Motor neuron (in vitro differentiated cells): ENCODE measurements around the gene ARMC7. TPM values are rescaled to one million over a fixed set of nuclear protein-coding genes. Genes with fewer than 3 reads are reported as not detected.
"Not testable (repeated sequence)": the region's sequence is repeated elsewhere in the genome, so short reads cannot be mapped to it uniquely, and the experiment has no call there.

Experiments
- ATAC-seq, 8 experiments: fragments of 200-7000 bp; cut with Tn5 transposase; replicated peaks in 6 of 8; 2 replicates each; pipeline ENCODE4 v1.8.0; 2021; ENCODE audit warnings: mild to moderate bottlenecking in 8 of 8, moderate library complexity in 8 of 8
- H3K27ac ChIP-seq, 2 donors: fragments of 250-450 bp; sonication (Bioruptor Pico); 2 replicates each; pipeline ENCODE4 v1.9.0; 2021; ENCODE audit warnings: antibody characterized with exemption in 2 of 2, mild to moderate bottlenecking in 2 of 2, moderate library complexity in 1 of 2
- H3K4me1 ChIP-seq, 2 donors: fragments of 250-450 bp; sonication (Bioruptor Pico); replicated peaks in 1 of 2; 2 replicates each; pipeline ENCODE4 v1.6.1; 2021; ENCODE audit warnings: antibody characterized with exemption in 2 of 2, mild to moderate bottlenecking in 2 of 2, moderate library complexity in 1 of 2
- H3K4me3 ChIP-seq, 5 donors: fragments of 250-450 bp; sonication (Bioruptor Pico); 2 replicates each; pipeline ENCODE4 v1.9.0; 2021; ENCODE audit warnings: antibody characterized with exemption in 5 of 5, mild to moderate bottlenecking in 5 of 5, moderate library complexity in 4 of 5
- WGBS, 10 experiments: fragments of 450-650 bp; shearing (Covaris generic); methylation state at CpG; one replicate each; pipeline ENCODE4 v1.0.0; 2022; 5-methylcytosine and 5-hydroxymethylcytosine counted together
- in situ Hi-C, 9 experiments: fragments of 400-800 bp; cut with MboI; loops; one replicate each; pipeline ENCODE4 v1.15.0; 2021; ENCODE audit warnings: low sequenced_read_pairs in 9 of 9, low pct_unique_long_range_greater_than_20kb in 2 of 9; ENCODE audit not compliant: unreplicated experiment in 9 of 9
- total RNA-seq, 8 experiments: library from RNA; unstranded; fragments of 300-600 nt; gene quantifications; 2 replicates each; pipeline versions ENCODE4 v1.2.3 to v1.2.4, GENCODE V29; 2022

The ARMC7 gene
- total RNA-seq, 8 experiments from 2014 or later: 3.7 to 11.3 (median 6.1) TPM

DNA sequence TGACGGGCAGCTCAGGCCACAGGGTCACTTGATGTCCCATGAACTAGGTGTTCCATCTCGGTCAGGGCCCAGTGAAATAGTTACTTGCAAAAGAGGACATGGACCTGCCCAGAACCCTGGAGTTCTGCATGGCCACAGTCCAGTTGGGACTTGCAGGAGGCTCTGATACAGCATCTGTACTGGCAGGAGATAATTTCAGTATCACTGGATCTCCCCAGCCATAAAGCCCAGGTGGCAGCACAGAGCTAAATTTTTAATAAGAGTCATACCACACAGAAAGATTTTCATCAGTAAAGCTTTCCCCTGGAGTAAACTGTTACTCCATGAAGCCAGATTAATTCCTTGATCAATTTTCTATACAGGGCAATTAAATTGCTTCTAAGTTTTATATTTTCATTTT is 40.0 kb upstream of the ARMC7 start:
- peaks cover 8% of the 10 kb centered on the region in 2 donors for H3K4me1 ChIP-seq
- peak in 3 of 8 experiments; percentile 22 to 63 (median 49) for ATAC-seq
- WGBS, 10 experiments: 61 to 100% (median 71%) methylated on average over 1 to 2 of the region's 2 CpGs; no CpG with 5 or more reads in 5 of the 10 experiments
- no peak overlapping the region for H3K27ac ChIP-seq
- in situ Hi-C loops: no loop called here
- no peak overlapping the region for H3K4me3 ChIP-seq

DNA sequence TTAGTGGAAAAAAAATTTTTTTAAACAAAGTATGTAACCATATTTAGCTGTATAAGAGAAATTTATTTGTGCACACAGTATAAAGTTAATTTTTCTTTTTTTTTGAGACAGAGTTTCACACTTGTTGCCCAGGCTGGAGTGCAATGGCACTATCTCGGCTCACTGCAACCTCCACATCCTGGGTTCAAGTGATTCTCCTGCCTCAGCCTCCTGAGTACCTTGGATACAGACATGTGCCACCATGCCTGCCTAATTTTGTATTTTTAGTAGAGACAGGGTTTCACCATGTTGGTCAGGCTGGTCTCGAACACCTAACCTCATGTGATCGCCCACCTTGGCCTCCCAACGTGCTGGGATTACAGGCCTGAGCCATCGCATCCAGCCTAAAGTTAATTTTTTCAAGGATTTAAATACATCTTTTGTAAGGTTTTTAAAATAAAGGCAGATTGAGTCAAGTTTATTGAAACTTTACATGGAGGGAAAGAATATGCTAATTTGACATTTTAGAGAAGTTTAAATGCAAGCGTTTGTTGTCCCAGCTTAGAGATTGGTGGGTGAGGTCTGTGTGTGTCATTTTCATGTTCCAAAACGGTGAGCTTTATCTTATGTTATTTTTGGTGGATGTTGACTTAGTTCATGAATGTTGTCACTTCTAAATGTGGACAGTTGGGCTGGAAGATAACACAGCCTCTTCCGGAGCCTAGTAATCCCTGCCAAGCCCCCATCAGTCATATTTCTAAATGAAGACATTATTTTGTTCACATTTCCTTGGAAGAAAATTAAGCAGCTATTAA is 38.1 kb upstream of the ARMC7 start:
- ATAC-seq, H3K4me3 ChIP-seq, H3K27ac ChIP-seq, H3K4me1 ChIP-seq, in situ Hi-C loops: not testable (repeated sequence)
- WGBS, 10 experiments: 80 to 100% (median 90%) methylated on average over 2 to 8 of the region's 8 CpGs

DNA sequence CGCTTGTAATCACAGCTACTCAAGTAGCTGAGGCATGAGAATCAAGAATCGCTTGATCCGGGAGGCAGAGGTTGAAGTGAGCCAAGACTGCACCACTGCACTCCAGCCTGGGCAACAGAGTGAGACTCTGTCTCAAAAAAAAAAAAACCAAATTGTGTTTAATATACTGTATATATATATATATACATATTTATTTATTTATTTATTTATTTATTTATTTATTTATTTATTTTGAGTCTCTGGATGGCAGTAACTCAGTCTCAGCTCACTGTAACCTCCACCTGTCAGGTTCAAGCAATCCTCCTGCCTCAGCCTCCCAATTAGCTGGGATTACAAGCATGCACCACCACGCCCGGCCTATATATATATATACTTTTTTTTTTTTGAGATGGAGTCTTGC is 36.9 kb upstream of the ARMC7 start:
- in situ Hi-C loops: not testable (repeated sequence)

DNA sequence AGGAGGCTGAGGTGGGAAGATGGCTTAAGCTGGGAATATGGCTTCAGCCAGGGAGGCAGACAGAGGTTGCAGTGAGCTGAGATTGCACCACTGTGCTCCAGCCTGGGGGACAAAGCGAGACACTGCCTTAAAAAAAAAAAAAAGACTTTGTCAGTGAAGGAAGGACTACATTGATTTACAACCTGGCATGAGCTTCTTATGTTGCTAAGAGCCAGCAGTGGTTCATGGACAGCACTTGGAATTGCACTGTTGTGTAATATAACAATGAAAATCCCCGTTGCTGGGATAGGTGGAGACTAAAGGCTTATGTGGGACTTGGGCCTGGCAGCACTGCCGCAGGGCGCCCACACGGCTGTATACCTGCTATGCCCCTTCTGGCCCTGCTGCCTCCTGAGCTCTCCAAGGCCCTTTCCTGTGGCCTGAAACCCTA is 36.1 kb upstream of the ARMC7 start:
- in situ Hi-C loops: no loop called here
- Histone ChIP-seq H3K27ac (no peak overlapping the region), H3K4me1 (peaks cover 8% of the 10 kb centered on the region in 2 donors), H3K4me3 (no peak overlapping the region)
- ATAC-seq: peak in 6 of 8 experiments; percentile 45 to 96 (median 90)
- WGBS, 10 experiments: 13 to 94% (median 73%) methylated on average over 1 to 4 of the region's 5 CpGs; no CpG with 5 or more reads in 5 of the 10 experiments

More for the DNA sequence above, 36.9 kb upstream of the ARMC7 start:
- H3K4me1 ChIP-seq, ATAC-seq, H3K4me3 ChIP-seq, H3K27ac ChIP-seq: not testable (repeated sequence)
- whole genome bisulfite sequencing, 10 experiments: 88 to 100% (median 98%) methylated on average over 1 to 4 of the region's 5 CpGs; no CpG with 5 or more reads in 2 of the 10 experiments

DNA sequence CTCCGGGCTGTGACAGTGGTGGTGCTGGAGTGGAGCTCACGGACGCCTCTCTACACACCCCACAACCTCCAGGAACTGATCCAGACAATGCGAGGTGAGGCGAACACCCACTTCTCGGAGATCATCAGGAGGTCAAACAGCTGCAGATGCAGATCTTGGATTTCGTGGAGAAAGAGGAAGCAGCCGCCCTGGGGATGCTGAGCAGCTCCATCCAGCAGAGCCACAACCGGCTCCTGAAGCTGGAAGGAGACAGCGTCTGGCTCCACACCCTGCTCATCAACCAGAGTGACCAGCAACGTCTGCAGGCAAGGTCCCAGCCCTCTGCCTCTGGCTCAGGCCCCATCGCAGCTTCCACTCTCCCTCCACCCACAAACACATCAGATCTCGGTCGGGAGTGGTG is 35.2 kb upstream of the ARMC7 start:
- H3K27ac ChIP-seq: no peak overlapping the region
- WGBS, 10 experiments: 60 to 94% (median 75%) methylated on average over 1 to 6 of the region's 14 CpGs; no CpG with 5 or more reads in 6 of the 10 experiments
- peaks cover 8% of the 10 kb centered on the region in 2 donors for H3K4me1 ChIP-seq
- H3K4me3 ChIP-seq: no peak overlapping the region
- in situ Hi-C loops: no loop called here
- peak in 1 of 8 experiments; percentile 28 for ATAC-seq

DNA sequence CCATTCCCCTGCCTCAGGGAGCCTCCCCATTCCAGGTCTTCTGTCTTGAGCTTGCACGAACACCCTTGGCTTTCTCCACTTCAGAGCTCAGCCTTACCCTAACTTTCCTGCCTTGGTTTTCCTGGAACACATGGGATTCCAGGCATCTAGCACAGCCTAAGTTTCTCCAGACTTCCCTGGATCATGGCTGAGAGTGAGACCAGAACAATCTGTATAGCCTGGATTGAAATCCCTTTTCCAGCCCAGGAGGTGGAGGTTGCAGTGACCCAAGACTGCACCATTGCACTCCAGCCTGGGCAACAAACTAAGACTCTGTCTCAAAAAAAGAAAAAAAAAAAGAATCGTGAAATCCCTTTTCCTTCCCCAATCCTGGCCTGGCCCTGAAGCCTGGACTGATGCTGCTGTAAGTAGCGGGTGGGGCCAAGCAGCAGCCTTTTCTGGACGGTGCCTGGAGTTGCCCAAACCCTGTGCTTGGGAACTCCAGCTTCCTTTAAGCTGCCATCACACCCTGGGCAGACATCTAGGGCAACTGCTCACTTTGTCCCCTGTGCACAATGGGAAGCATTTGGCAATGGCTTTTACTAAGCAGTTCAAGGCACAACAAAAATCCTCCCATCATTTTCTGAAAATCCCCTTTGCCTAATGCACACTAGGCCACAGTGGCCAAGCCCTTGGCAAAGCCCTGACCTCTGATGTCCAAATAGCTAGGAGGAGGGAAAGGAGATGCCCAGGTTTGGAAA is 34.0 kb upstream of the ARMC7 start:
- H3K27ac ChIP-seq: no peak overlapping the region
- no peak overlapping the region for H3K4me3 ChIP-seq
- no peak for ATAC-seq
- H3K4me1 ChIP-seq: peaks cover 8% of the 10 kb centered on the region in 2 donors
- in situ Hi-C loops: no loop called here
- 0 to 75% (median 54%) methylated on average over 1 to 3 of the region's 4 CpGs; no CpG with 5 or more reads in 2 of the 10 experiments for WGBS, 10 experiments

GRCh38 chr17:75077072-75077495 is 32.7 kb upstream of the ARMC7 start:
- peaks cover 8% of the 10 kb centered on the region in 2 donors for H3K4me1 ChIP-seq
- H3K4me3 ChIP-seq: no peak overlapping the region
- in situ Hi-C loops: no loop called here
- 65 to 100% (median 76%) methylated on average over 1 to 8 of the region's 30 CpGs; no CpG with 5 or more reads in 4 of the 10 experiments for WGBS, 10 experiments
- no peak overlapping the region for H3K27ac ChIP-seq
- ATAC-seq: no peak

GRCh38 chr17:75077496-75078283 is 32.1 kb upstream of the ARMC7 start:
- Histone ChIP-seq H3K4me1 (peaks cover 8% of the 10 kb centered on the region in 2 donors), H3K4me3 (no peak overlapping the region), H3K27ac (no peak overlapping the region)
- 37 to 100% (median 73%) methylated on average over 3 to 29 of the region's 53 CpGs; no CpG with 5 or more reads in 3 of the 10 experiments for WGBS, 10 experiments
- in situ Hi-C loops: no loop called here
- peak in 2 of 8 experiments; percentile 10 to 29 for ATAC-seq

DNA sequence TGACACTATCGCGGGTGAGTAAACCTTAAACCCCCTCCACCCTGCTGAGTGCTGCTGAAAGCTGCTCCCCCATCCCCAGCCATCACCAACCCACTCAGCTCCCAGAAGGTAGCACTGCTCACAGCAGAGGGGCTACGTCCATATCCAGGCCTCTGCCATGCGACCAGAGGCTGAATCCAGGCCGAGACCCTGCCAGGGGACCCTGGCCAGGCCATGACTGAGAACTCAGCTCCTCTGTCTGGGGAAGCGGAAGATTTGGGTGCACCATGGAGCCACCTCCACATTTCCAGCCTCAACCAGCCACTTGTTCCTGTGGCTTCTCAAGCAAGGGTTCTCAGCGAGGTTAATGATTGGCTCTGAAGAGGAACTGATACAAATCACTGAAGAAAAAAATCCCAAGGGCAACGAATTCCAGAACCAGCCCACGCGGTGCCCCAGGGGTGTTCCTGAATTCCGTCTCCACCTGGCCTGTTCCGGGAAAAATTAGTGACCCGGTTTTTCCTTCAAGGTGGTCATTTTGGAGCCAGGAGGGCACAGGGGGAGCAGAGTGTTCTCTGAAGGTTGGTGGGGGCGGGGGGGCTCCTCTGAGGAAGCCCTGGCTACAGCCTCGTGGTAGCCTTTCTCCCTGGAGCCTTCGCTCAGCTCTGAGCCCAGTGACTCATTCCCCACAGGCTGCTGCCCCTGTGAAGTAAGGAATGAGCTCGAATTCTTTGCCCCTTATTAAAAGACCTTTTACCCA is 31.3 kb upstream of the ARMC7 start:
- in situ Hi-C loops: no loop called here
- ATAC-seq: peak in 6 of 8 experiments; percentile 10 to 58 (median 27)
- H3K4me1 ChIP-seq: peaks cover 5 to 6% of the 10 kb centered on the region in 2 donors
- WGBS, 10 experiments: 9 to 92% (median 78%) methylated on average over 2 to 6 of the region's 17 CpGs; no CpG with 5 or more reads in 5 of the 10 experiments
- no peak overlapping the region for H3K27ac ChIP-seq
- H3K4me3 ChIP-seq: no peak overlapping the region

- in situ Hi-C loops: no loop called here
- H3K4me3 ChIP-seq: no peak overlapping the region
- ATAC-seq: peak in 2 of 8 experiments; percentile 5 to 12
- H3K4me1 ChIP-seq: peaks cover 0 to 4% of the 10 kb centered on the region in 2 donors
- H3K27ac ChIP-seq: no peak overlapping the region
- WGBS, 10 experiments: 15 to 100% (median 80%) methylated on average over 1 to 6 of the region's 8 CpGs; no CpG with 5 or more reads in 4 of the 10 experiments
These were observed 30.8 kb upstream of the ARMC7 start for GRCh38 chr17:75079023-75079373.

DNA sequence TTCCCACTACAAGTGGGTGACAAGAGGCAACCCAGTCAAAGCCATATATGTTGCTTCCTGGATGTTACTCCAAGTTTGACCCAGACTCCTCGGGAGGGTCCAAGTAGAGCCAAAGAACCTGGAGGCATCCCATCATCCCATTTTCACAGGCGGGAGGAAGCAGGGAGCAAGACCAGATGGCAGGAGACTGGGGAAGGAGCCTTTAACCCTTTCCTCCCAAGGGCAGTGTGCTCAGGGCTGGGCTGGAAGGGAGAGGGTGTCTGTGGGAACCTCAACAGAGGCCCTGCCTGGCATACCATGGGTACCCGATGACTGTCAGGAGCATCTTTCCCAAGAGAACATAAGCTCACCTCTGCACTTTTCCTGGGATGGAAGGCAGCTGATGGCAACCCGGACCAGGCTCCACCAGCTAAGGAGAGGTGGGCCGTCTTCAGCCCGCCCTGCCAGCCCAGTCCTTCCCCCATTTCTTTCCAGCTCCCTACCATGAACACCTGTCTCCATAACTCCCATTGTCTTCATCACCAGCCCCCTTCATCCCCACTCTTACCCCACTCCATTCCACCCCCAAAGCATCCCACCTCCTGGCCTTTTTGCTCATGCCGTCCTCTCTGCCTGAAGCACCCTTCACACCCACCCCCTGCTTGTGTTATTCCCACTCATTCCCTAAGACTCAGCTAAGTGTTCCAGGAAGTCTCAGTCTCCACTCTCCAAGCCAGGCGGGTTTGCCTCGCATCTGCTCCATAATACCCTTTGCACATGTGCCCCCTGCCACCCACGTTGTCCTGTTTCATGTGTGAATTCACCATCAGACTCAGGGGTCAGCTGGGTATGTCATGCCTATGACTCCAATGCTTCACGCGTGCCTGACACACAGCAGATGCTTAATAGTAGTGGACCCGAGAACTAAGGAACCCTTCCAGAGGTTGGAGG is 27.9 kb upstream of the ARMC7 start:
- 17 to 100% (median 76%) methylated on average over 1 to 6 of the region's 13 CpGs; no CpG with 5 or more reads in 2 of the 10 experiments for WGBS, 10 experiments
- H3K4me3 ChIP-seq: no peak overlapping the region
- no peak overlapping the region for H3K27ac ChIP-seq
- in situ Hi-C loops: no loop called here
- ATAC-seq: no peak
- peaks cover 0 to 7% of the 10 kb centered on the region in 2 donors for H3K4me1 ChIP-seq
